GM11168 (cell line): ENCODE measurements around the gene CREBBP.
"Not testable (repeated sequence)": the region's sequence is repeated elsewhere in the genome, so short reads cannot be mapped to it uniquely, and the experiment has no call there.

Experiments used
- in situ Hi-C: fragments of 300-500 bp; cut with MboI; formaldehyde crosslinking; loops from one replicate; pipeline ENCODE4 v1.12.0; 2022; ENCODE audit warnings: low sequenced_read_pairs; ENCODE audit not compliant: unreplicated experiment

CREBBP gene

DNA sequence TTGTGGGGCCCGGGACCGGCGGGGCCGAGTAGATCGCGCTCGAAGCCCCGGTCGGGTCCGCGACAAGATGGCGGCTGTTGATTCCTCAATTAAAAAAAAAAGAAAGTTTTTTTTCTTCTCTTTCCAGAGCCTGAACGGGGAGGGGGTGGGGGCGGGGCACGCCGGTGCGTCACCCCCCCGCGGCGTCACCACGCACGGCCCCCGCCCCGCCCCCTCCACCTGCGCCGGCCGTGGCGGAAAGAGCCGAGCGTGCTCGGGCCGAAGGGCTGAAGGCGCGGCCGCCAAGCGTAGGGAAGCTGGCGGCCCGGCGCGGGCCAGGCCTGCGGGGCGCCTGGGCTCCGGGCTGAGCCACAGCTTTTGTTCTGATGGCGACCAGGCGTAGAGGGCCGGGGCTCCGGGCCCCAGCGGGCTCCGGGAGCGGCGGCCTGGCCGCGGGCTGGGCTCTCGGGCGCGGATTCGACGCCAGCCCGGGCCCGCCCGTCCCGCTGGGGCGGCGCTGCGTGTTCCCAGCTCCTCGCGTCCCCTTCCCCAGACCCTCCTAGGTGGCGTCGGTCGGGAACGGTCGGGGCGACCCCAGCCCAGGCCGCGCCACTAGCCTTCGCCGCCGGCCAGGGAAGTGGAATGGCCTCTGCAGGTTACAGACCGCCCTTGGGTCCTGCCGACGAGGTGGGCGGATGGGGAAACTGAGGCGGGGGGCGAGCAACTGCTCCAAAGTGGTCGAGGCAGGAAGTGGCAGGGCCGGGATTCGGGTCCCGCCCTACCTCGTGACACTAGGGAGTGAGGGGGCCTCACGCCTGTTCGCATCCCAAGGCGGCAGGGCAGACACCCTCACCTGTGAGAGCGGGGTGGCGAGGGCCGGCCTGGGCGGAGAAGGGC lies at the start of gene CREBBP:
TSS of gene CREBBP (minus strand) at position 91 of the 876 bp plus-strand sequence. CDS start 797 bp downstream, outside the sequence.
- in situ Hi-C loops: no loop called here

DNA sequence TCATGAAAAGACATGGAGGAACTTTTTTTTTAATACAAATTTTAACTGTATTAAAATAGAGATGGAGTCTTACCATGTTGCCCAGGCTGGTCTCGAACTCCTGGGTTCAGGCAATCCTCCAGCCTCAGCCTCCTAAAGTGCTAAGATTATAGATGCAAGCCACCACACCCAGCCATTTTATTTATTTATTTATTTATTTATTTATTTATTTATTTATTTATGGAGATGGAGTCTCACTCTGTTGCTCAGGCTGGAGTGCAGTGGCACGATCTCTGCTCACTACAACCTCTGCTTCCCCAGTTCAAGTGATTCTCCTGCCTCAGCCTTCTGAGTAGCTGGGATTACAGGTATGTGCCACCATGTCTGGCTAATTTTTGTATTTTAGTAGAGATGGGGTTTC lies 46.6 kb upstream of the CREBBP start:
- in situ Hi-C loops: not testable (repeated sequence)

DNA sequence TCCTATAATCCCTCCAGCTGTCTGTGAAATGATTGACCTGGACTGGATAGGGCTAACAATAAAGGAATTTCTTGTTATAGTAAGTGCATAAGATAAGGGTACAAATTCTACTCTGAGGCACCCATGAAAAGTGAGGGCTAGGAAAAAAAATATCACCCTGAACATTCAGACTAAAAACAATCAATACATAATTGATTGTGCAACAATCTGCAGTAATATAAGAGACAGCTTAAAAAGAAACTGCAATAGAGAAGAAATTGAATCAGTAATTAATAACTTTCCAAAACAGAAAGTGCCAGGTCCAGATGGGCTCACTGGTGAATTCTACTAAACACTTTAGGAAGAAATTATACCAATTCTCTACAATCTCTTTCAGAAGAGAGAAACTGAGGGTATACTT lies 44.2 kb upstream of the CREBBP start:
- in situ Hi-C loops: no loop called here

DNA sequence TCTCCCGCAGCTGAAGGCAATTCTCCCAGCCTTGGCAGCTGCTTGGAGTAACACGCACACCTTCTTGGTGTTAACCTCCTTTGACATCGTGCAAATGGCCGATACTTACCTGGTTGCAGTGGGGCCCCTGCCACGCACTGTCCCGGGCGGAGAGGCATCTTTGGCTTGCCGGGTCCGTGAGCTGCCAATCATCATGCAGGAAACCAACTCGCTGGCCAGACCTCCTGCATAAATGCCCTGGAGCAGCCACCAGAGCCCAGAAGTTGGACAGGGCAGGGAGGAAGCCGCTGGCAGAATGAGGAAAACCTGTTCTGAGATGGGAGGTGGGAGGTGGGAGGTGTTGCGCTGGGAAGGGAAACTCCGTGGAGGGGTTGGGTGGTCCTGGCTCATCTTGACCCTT lies 41.7 kb upstream of the CREBBP start:
- in situ Hi-C loops: no loop called here

DNA sequence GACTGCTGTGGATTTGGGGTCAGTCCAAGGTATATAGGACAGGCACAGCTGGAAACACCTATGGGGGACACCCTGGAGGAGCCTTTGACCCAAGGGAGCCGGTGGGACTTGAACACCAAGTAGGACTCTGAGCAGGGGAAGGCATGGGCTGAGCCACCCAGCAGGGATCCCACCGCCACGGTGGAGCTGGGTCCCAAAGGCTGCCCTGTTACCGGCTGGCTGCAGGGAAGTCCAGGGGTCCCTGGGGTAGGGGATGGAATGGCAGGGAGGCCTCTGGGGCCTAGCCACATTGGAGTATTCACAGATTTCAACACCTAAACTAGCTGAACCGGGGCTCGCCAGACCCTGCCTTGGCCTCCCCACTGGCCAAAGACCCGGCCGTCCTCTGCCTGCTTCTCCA lies 39.7 kb upstream of the CREBBP start:
- in situ Hi-C loops: no loop called here

DNA sequence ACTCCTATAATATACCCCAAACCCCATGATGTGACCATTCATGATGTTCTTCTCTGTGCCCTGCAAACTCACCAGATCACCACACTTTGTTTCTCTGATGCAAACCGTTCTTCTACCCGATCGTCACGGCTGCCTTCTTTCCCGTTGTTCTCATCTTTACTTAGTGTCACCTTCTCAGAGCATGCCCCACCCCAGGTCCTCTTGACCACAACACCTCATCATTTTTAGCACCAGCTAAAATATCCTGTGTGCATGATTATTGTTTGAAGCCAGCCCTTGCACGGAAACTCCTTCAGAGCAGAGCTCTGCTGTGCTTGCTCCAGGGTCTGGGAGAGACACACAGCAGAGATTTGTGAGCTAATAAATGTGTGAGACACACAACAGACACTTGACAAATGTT lies 38.9 kb upstream of the CREBBP start:
- in situ Hi-C loops: no loop called here

DNA sequence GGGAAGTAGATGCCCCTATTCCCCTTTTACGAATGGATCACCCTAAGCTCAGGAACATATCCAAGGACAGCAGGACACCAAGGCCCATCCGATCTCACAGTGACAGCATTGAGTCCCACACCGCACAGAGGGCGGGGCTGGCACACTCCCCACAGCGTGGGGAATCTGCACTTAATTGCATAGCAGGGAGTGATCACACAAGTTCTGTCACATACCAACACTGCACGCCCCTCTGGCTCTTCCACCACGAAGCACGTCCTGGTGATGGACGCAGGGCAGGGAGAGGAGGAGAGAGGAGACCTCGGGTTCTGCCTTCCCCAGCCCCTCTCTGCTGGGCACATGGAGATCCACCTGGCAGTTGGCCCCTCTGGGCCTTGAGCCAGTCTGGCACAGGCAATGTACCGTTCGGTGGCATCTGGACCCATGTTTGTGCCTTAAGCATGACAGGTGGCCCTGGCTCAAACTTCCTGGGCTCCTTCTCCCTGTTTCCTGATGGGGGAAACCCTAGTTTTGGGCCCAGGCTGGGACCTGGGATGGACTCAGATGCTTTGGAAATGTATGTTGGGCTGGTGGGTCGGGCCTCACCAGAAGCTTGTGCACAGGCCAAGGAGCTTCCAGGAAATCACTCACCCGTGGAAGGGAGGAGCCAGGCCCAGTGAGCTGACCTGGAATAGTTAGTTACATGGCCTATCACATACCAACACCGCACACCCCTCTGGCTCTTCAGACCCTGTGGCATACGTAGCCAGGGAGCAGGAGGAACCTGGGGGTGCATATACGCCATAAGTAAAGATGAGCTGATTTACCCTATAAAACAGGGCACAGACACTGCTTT lies 35.1 kb upstream of the CREBBP start:
- in situ Hi-C loops: no loop called here

DNA sequence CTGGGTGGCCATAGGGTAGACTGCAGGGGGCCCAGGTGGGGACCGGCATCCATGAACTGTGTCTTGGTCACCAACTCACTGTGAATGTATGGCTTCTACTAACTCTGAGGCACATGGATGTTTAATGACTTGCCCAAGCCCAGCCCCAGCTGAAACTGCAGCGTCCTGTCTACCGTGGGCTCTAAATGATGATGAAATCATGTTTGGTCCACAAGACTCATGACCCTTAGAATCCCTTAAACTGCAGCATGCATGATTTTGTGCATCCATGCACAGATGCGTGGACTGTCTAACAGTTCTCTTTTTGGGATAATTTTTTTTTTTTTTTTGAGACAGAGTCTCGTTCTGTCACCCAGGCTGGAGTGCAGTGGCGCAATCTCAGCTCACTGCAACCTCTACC lies 32.4 kb upstream of the CREBBP start:
- in situ Hi-C loops: no loop called here

DNA sequence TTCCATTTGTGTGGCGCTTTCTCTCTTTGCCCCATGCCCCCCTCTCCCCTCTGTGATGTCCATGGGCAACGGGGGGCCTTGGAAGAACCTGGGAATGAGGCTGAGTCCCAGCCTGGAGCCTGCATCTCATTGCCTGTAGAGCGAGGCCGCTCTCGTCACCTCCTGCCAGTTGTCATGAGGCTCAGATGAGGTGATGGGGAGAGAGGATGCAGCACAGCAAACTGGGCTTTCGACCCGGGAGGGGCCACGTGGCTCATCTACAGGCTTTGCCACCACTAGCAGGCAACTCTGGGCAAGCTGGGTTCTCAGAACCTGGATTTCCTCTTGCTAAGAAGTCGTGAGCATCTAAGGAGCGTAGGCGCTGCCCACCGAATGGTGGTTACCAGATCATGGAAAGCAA lies 31.9 kb upstream of the CREBBP start:
- in situ Hi-C loops: no loop called here

DNA sequence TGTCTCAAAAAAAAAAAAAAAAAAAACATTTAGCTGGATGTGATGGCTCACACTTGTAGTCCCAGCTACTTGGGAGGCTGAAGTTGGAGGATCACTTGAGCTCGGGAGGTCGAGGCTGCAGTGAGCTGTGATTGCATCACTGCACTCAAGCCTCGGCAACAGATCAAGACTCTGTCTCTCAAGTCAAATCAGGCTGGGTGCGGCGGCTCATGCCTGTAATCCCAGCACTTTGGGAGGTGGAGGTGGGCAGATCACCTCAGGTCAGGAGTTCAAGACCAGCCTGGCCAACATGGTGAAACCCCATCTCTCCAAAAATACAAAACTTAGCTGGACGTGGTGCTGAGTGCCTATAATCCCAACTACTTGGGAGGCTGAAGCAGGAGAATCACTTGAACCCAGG lies 31.2 kb upstream of the CREBBP start:
- in situ Hi-C loops: not testable (repeated sequence)

DNA sequence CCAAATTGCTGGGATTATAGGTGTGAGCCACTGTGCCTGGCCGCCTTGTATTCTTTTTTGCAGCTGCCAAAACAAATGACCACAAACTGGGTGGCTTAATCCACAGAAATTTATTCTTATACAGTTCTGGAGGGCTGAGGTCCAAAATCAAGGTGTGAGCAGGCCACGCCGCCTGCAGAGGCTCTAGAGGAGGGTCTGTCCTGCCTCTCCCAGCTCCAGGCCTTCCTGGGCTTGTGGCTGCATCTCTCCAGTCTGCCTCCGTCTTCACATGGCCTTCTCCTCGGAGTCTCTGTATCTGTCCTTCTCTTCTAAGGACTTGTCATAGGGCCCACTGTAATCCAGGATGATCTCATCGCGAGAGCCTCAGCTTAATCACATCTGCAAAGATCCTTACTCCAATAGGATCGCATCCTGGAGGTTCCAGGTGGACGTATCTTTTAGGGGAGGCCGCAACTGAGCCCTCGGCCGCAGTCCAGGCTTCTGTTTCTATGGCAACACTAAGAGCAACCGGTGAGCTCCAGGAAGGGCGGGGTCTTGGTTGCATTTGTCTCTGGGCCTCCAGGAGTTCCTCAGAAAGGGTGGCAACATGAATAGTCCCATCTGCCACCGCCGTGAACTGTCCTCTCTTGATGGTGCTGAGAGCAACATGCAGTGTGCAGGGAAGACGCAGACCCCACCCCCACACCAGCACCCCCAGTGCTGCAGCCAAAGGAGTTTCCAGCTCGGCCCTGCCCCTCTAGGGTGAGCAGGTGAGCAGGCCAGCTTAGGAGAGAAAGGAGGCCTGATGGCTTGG lies 29.5 kb upstream of the CREBBP start:
- in situ Hi-C loops: no loop called here

DNA sequence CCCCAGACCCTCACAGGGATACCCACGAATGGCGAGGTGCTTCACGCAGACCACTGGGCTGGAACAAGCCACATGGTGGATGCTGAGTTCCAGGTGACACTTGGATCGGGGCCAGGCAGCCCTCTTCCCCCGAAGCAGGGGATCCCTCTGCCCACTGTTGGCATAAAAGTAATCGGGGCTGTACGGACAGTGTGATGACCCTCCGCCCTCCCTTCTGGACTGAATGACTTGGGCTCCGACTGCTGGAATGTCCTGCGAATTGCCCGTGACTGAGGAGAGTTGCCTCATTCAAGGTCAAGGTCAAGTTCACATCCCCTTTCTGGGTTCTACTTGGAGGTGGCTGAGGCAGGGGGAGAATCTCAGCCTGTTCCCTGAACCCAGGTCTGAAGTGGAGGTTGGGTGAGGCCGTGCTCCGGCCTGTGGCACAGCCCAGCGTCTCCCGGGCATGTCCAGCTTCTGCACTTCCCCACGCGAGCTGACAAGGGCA lies 28.5 kb upstream of the CREBBP start:
- in situ Hi-C loops: no loop called here

DNA sequence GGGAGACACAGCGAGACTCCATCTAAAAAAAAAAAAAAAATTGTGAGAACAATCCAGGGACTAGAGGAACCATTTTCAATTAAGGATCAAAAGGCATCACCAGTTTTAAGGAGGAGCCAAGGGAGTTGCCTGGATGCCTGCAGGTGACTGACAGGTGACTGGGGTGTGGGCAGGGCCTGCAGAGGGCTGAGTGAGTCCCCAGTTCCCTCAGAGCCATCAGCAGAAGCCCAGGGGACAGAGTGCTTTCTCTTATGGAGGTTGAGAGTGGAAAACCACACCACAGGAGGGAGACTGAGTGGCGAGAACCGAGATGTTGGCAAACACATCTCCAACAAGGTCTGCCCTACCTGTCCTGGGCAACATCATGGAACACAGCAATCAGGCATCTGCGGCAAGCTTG lies 27.1 kb upstream of the CREBBP start:
- in situ Hi-C loops: no loop called here

DNA sequence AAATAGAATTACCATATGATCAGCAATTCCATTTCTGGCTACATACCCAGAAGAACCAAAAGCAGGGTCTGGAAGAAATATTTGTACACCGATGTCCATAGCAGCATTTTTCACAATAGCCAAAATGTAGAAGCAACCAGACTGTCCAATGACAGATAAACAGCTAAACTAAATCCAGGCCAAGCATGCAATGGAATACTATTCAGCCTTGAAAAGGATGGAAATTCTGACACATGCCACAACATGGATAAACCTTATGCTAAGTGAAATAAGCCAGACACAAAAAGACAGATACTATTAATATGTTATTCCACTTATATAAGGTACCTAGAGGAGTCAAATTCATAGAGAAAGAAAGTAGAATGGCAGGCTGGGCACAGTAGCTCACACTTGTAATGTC lies 25.9 kb upstream of the CREBBP start:
- in situ Hi-C loops: no loop called here

DNA sequence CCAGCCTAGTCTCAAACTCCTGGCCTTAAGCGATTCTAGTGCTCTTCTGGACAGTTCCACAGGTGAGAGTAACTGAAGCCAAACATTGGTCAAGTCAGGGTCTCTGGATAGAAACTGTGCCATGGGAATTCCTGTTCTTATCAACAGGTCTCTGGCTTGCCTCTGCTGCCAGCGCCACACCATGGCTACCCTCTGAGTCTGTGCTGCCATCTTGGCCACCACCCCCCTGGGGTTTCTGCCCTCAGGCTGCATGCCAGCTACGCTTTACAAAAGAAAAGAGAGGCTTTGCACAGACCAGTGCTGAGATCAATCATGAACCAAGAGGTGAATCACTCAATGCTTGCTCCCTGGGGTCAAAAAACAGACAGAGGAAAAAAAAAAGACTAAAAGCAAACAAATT lies 24.4 kb upstream of the CREBBP start:
- in situ Hi-C loops: no loop called here

DNA sequence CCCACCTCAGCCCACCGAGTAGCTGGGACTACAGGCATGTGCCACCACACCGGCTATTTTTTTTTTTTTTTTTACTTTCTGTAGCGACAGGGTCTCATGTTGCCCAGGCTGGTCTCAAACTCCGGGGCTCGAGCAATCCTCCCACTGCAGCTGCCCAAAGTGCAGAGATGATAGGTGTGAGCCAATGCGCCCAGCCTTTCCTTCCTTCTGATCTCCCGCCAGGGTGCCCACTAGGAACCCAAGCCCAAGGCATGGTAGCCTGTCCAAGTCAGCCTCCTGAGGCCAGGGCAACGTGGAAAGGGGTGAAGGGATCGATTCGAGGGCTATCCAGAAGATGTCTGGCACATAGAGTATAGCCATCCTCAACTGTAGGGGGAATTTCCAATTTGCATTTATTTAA lies 9.6 kb upstream of the CREBBP start:
- in situ Hi-C loops: no loop called here

DNA sequence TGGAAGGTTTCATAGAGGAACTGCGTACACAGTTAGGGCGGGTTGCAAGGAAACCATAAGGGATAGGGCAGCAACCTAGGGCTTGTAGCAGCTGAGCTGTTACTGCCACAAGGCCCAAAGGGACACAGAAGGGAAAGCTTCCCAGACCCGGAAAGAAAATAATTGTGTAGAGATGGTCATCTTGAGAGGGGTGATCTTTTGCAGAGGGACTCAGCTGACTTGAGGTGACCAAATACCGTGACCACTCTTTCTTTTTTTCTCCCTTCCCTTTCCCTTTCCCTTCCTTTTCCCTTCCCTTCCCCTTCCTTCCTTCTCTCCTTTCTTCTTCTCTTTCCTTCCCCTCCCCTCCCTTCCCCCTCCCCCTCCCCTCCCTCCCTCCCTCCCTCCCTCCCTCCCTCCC lies 8.5 kb upstream of the CREBBP start:
- in situ Hi-C loops: no loop called here

DNA sequence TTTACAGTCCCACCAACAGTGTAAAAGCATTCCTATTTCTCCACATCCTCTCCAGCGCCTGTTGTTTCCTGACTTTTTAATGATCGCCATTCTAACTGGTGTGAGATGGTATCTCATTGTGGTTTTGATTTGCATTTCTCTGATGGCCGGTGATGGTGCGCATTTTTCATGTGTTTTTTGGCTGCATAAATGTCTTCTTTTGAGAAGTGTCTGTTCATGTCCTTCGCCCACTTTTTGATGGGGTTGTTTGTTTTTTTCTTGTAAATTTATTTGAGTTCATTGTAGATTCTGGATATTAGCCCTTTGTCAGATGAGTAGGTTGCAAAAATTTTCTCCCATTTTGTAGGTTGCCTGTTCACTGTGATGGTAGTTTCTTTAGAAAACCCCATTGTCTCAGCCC lies 5.5 kb upstream of the CREBBP start:
- in situ Hi-C loops: not testable (repeated sequence)

DNA sequence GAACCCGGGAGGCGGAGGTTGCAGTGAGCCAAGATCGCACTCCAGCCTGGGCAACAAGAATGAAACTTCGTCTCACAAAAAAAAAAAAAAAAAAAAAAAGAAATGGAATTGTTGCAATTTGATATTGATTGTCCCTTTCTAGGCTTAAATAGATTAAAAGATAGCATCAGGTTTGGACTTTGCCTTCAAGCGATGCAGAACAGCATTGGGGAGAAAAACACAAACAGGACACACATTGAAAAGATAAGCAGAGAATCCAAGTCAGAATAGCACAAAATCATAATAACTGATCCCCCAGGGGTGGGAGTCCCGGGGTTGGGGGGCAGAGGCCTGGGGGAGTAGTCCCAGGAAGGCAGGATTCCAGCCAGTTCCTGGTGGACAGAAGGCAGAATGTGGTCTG lies 3.9 kb upstream of the CREBBP start:
- in situ Hi-C loops: no loop called here

DNA sequence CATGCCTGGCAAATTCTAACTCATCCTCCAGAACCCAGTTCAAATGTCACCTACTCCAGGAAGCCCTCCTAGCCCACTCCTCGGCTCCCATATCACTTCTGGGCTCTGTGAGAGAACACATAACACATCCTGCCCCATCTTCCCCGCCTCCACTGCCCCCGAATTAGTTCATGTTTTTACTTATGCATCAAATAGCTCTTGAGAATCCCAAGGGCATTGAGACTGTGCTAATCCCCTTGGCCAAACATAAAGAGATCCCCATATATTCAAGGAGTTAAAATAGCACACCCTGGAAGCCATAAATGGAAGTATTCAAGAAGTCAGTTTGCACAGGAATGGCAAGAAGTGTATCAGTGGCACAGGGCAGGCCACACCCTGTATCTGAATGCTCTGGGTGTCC lies 2.0 kb upstream of the CREBBP start:
- in situ Hi-C loops: no loop called here
